Endodermal cell (in vitro differentiated cells): ENCODE results near the gene SH3PXD2A. TPM values are rescaled to one million over a fixed set of nuclear protein-coding genes. Genes with fewer than 3 reads are reported as not detected.

ENCODE experiments used
- DNase-seq: peaks from one replicate; pipeline ENCODE4 v3.0.0-alpha.2; 2017
- H3K27ac ChIP-seq: 2 replicates; pipeline ENCODE4 v1.5.1; 2013; ENCODE audit warnings: mild to moderate bottlenecking, low read depth, low read length, moderate library complexity
- H3K27me3 ChIP-seq: 2 replicates; pipeline ENCODE4 v1.6.1; 2013; ENCODE audit warnings: mild to moderate bottlenecking, low read length, moderate library complexity; ENCODE audit not compliant: insufficient read depth, control insufficient read depth, poor library complexity, severe bottlenecking
- H3K36me3 ChIP-seq: 2 replicates; pipeline ENCODE4 v1.7.0; 2013; ENCODE audit warnings: mild to moderate bottlenecking, low read length, moderate library complexity; ENCODE audit not compliant: control insufficient read depth, insufficient read depth
- H3K4me1 ChIP-seq: one replicate; pipeline ENCODE4 v1.7.0; 2013; ENCODE audit warnings: low read length; ENCODE audit not compliant: control insufficient read depth, insufficient read depth
- H3K4me3 ChIP-seq: 2 replicates; pipeline ENCODE4 v1.5.1; 2013; ENCODE audit warnings: mild to moderate bottlenecking, low read length, moderate library complexity
- H3K9ac ChIP-seq: 2 replicates; pipeline ENCODE4 v1.6.1; 2013; ENCODE audit warnings: mild to moderate bottlenecking, low read length, moderate library complexity; ENCODE audit not compliant: poor library complexity, severe bottlenecking; ENCODE audit errors: extremely low read depth
- H3K9me3 ChIP-seq: 2 replicates; pipeline ENCODE4 v1.6.1; 2013; ENCODE audit warnings: mild to moderate bottlenecking, low read length, moderate library complexity; ENCODE audit not compliant: control insufficient read depth
- H3K27ac Mint-ChIP-seq: 2 replicates; pipeline ENCODE4 v1.8.0; 2020; ENCODE audit warnings: mixed read lengths
- H3K27me3 Mint-ChIP-seq: 2 replicates; pipeline ENCODE4 v1.8.0; 2021; ENCODE audit warnings: mild to moderate bottlenecking, mixed read lengths; ENCODE audit not compliant: insufficient read depth
- H3K36me3 Mint-ChIP-seq: 2 replicates; pipeline ENCODE4 v1.8.0; 2020; ENCODE audit warnings: low read depth, mixed read lengths
- H3K4me1 Mint-ChIP-seq: 2 replicates; pipeline ENCODE4 v1.8.0; 2020; ENCODE audit warnings: mixed read lengths
- H3K4me3 Mint-ChIP-seq: 2 replicates; pipeline ENCODE4 v1.8.0; 2020; ENCODE audit warnings: mild to moderate bottlenecking, moderate library complexity, mixed read lengths
- H3K9me3 Mint-ChIP-seq: 2 replicates; pipeline ENCODE4 v1.8.0; 2020; ENCODE audit warnings: mild to moderate bottlenecking, mixed read lengths
- CTCF ChIP-seq: fragments of 200-600 bp; sonication (generic); conservative IDR thresholded peaks from 2 replicates; pipeline ENCODE4 v1.5.0; 2021; ENCODE audit warnings: antibody characterized with exemption, mild to moderate bottlenecking
- WGBS, 2 experiments: methylation state at CpG; one replicate each; pipeline versions ENCODE4 v1.1.5 to v1.1.7; 2013; ENCODE audit warnings: missing lambda C conversion rate in 2 of 2, mixed read lengths in 1 of 2; ENCODE audit not compliant: insufficient coverage in 1 of 2, insufficient read length in 1 of 2; 5-methylcytosine and 5-hydroxymethylcytosine counted together
- total RNA-seq, 2 donors: library from RNA; stranded (reverse); fragmentation: NEBNext Ultra II Directional in 1 of 2; extraction: Animal tissue kit (Norgen Biotek cat#: 25700) in 1 of 2; gene quantifications; 2 replicates in 1 of 2; 3 replicates in 1 of 2; pipeline ENCODE4 v1.2.1, GENCODE V29; 2021

Gene SH3PXD2A
- total RNA-seq, 2 donors from 2014 or later = 15.7 to 22.6 TPM

DNA sequence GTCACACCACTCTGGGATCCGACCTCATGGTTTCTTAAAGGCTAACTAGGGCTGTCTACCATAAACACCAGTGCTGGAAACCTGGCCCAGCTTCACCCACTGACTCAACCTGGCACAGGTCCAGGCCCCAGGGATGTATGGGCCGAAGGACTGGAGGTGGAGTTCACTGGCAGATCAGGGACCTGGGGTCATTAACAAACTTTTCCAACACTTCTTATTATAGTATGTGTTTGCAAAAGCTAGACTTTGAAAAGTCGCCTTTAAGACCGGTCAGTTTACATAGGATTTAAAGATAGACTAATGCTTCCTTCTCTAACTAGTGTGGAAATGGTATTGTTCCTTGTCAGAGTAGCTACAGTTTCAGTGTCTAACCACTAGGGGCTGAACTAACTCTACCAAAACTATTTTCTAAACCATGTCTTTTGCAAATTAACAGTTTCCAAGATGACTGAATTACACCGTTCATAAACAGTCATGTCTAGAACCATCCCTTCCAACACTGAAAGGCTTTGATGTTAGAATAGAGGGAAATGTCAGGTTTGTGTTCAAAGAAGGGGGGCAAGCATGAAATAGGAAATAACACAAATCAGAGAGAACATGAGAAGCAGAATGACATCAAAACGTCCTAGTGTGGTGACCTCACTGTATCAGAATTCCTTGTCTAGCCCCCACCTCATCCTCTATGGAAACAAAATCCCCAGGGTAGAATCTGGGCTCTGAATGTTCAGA, 32.9 kb upstream of the SH3PXD2A start:
- Histone ChIP-seq H3K4me1 (peaks cover 4% of the 10 kb centered on the region), H3K27me3 (no peaks in the 10 kb centered on the region), H3K9me3 (no peaks in the 10 kb centered on the region), H3K36me3 (no peaks in the 10 kb centered on the region), H3K27ac (no peak overlapping the region), H3K9ac (no peak overlapping the region), H3K4me3 (no peak overlapping the region)
- 52% methylated on average over 6 of the region's 6 CpGs; no CpG with 5 or more reads in 1 of the 2 experiments for WGBS, 2 experiments
- peak; percentile 85 for TF ChIP-seq CTCF
- Mint-ChIP-seq H3K9me3 (no peaks in the 10 kb centered on the region), H3K27me3 (no peaks in the 10 kb centered on the region), H3K4me3 (no peak overlapping the region), H3K4me1 (peaks cover 9% of the 10 kb centered on the region), H3K27ac (no peak overlapping the region), H3K36me3 (peaks cover 5% of the 10 kb centered on the region)
- no peak for DNase-seq

DNA sequence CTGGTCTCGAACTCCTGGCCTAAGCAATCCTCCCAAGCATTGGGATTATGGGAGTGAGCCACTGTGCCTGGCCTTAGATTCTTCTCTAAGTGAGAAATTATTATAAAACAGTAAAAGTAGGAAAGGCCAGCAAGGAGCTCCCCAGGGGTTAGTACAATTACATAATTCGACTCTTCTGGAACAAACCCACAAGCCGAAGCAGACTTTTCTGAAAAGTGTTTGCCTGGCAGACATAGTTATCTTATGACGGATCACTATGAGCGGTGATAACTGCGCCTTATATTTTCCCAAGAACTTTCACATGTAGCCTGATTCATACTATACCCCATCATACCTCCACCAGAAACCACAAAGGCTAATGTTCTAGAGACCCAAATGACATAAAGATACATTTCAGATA, 30.2 kb upstream of the SH3PXD2A start:
- Mint-ChIP-seq H3K27ac (no peak overlapping the region), H3K9me3 (no peaks in the 10 kb centered on the region), H3K36me3 (peaks cover 10% of the 10 kb centered on the region), H3K4me1 (peaks cover 6% of the 10 kb centered on the region), H3K27me3 (no peaks in the 10 kb centered on the region), H3K4me3 (no peak overlapping the region)
- no peak for TF ChIP-seq CTCF
- no peak overlapping the region for H3K9ac ChIP-seq
- H3K27me3 ChIP-seq = no peaks in the 10 kb centered on the region
- no peaks in the 10 kb centered on the region for H3K9me3 ChIP-seq
- no peak overlapping the region for H3K4me3 ChIP-seq
- H3K27ac ChIP-seq = no peak overlapping the region
- no peak for DNase-seq
- WGBS, 2 experiments = 63 to 89% methylated on average over 2 to 6 of the region's 6 CpGs
- no peaks in the 10 kb centered on the region for H3K4me1 ChIP-seq
- H3K36me3 ChIP-seq = no peaks in the 10 kb centered on the region

DNA sequence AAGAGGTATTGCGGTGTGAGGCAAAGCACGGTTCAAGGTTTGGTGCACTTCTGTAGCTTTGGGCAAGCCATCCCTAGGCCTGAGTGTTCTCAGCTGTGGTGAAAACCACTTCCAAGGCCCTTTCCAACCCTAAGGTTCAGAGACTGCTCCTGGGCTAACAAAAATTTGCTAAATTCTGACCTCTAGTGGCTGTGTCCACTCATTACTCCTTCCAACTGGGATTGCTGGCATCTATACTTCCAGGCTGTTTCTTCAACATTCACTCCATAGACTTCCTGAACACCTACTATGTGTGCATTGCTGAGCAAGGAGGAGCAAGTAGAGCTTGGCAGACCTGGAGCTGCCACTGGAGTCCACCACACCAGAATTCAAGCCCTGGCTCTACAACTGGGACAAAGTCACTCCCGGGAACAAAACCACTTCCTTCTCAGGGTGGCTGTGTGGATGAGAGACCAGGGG, 29.3 kb upstream of the SH3PXD2A start:
- 27 to 61% methylated on average over 2 to 3 of the region's 3 CpGs for WGBS, 2 experiments
- no peaks in the 10 kb centered on the region for H3K9me3 ChIP-seq
- Mint-ChIP-seq H3K36me3 (peaks cover 11% of the 10 kb centered on the region), H3K27me3 (no peaks in the 10 kb centered on the region), H3K4me3 (no peak overlapping the region), H3K9me3 (no peaks in the 10 kb centered on the region), H3K27ac (no peak overlapping the region), H3K4me1 (peaks cover 3% of the 10 kb centered on the region)
- no peak overlapping the region for H3K9ac ChIP-seq
- H3K27ac ChIP-seq = no peak overlapping the region
- DNase-seq = peak; percentile 84
- H3K4me1 ChIP-seq = no peaks in the 10 kb centered on the region
- no peaks in the 10 kb centered on the region for H3K36me3 ChIP-seq
- no peak overlapping the region for H3K4me3 ChIP-seq
- peak; percentile 87 for TF ChIP-seq CTCF
- H3K27me3 ChIP-seq = no peaks in the 10 kb centered on the region
